Measurements from ENCODE around the gene SLC6A7.

- TF ChIP-seq CTCF (IDR thresholded peaks at IDR 0.05 in 4 of 5, conservative IDR thresholded peaks at IDR 0.05 in 1 of 5) = no peak
- TF ChIP-seq POLR2A (IDR thresholded peaks at IDR 0.05) = no peak
These were observed 21.0 kb upstream of the SLC6A7 start for GRCh38 chr5:150168864-150169263.

Measured in gastrocnemius medialis (tissue), 4 donors.